HS-5 (cell line): Measurements from ENCODE around the gene NDUFA8.
A peak's percentile ranks its signal among the peaks of the same experiment; 100 is the strongest.

Source experiments
- DNase-seq: peaks from one replicate; pipeline ENCODE4 v3.0.0-alpha.2; 2012; ENCODE audit warnings: low read depth

NDUFA8 gene

GRCh38 chr9:122159026-122159924 lies at the start of gene NDUFA8, which contains the start of gene MORN5:
Gene NDUFA8 (minus strand): TSS chr9:122159779. CDS start chr9:122159677, 102 bp downstream.
Gene MORN5 (plus strand): TSS chr9:122159908. CDS start chr9:122159973, 65 bp downstream.
- DNase-seq = peak; percentile 78

DNA sequence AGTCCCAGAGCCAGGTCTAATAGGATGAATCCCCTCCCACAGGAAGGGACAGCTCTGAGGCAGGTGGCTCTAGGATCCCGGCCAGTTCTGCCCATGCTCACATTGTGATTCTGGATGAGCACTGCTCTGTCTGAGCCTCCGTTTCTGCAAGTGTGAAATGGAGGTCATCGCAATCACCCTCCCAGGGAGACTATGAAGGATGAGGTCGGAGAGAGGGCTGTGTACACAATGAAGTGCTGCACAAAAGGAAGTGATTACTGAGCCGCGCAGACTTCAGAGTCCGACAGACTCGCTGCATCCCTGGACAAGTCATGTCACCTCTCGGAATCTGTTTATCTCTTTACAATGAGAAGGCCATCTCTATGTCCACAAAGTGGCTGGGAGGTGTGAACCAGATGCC lies 47.5 kb upstream of the NDUFA8 start:
- no peak for DNase-seq

- DNase-seq = peak; percentile 20
Observed at GRCh38 chr9:122206118-122207046, 46.8 kb upstream of the NDUFA8 start.

- no peak for DNase-seq
Observed at GRCh38 chr9:122205176-122205575, 45.6 kb upstream of the NDUFA8 start.

GRCh38 chr9:122204491-122204890 lies 44.9 kb upstream of the NDUFA8 start:
- DNase-seq = no peak

DNA sequence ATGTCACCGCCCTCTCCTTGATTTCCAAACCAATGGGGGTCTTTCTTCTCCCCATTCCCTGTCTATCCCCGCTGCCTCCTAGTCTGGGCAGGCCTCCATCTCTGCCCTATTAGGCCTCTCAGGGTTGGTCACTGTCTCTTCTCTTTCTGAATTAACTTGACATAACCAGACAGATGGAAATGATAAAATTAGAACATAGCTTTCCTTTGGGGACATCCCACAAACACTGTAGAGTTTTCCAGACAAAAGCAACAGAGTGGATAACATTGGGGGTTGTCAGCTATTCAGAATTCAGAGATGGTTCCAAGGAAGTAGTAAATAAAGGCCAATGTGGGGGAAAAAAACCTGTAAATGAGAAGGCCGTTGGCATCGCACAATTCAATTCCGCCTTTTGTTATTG lies 44.5 kb upstream of the NDUFA8 start:
- no peak for DNase-seq

DNA sequence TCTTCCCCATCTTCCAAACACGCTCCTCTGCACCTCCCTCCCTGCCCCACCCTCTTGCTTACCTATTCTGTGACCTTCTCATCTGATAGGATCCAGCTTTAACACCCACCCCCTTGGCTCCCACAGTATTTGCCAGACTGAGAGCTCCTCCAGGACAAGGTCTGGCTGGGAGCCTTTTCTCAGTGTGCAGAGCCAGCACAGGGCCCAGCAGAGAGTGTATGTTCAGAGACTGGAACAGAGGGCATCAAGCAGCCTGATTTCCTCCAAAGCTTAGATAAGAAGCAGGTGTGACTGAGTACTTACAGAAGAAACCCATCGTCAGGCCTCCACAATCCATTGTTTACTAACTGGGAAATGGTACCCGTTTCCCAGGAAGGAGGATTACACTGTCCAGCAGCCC lies 42.5 kb upstream of the NDUFA8 start:
- no peak for DNase-seq

DNA sequence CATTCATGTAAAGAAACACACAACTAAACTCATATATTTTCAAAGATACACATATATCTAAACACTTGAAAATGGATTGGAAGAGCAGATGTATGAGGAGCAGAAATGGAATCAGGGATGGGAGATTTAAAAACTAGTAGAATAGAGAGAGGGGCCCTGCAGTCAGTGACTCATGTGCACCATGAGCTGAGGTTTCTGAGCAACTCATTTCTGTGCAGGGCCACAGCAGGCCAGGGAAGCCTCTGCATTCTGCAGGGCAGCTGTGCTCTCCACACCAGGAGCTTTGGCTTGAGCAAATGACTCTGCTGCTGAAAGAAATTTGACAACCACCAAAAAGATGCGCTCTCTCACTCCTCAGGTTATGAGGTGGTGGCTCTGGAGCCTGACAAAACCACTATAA lies 42.1 kb upstream of the NDUFA8 start:
- no peak for DNase-seq

- no peak for DNase-seq
Observed at GRCh38 chr9:122200960-122201595, 41.5 kb upstream of the NDUFA8 start.

DNA sequence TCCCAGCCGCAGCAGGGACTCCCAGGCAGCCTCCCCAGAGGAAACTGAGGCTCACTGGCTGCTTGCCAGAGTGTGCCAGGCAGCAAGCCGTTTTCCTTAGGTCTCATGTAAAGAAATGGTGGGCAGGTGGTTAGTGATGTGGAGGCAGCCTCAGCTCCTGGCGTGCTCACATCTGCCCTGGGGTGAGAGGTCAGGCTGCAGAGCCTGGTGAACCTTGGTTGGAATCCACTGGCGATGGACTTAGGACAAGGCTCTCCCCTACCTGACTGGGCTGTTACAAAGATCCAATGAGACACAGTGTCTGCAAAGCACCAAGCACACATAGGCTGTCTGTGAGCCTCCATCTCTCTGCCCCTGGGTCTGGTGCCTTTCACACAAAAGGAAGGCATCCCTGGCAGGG lies 38.3 kb upstream of the NDUFA8 start:
- DNase-seq = no peak

GRCh38 chr9:122197426-122197825 lies 37.8 kb upstream of the NDUFA8 start:
- no peak for DNase-seq

GRCh38 chr9:122195875-122196274 lies 36.3 kb upstream of the NDUFA8 start:
- no peak for DNase-seq

- no peak for DNase-seq
Observed at GRCh38 chr9:122193651-122194050, 34.1 kb upstream of the NDUFA8 start.

DNA sequence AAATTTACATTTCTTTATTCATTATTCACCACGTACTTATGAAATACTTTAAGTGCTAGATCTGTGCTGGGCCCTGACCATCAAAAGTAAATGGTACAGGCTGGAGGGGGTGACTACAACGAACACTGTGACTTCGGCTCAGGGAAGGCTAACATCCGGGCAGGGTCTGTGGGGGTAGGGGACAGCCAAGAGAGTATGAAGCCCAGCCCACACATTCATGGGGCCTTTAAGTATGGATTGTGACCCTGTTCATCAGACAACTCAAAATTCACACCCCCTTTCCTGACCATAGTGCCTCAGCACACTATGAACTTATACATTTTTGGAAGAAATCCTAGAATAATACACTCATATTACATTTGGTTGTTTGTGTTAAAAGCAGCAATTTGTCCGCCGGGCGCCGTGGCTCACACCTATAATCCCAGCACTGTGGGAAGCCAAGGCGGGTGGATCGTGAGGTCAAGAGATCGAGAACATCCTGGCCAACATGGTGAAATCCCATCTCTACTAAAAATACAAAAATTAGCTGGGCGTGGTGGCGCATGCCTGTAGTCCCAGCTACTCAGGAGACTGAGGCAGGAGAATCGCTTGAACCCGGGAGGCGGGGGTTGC lies 33.4 kb upstream of the NDUFA8 start:
- no peak for DNase-seq

DNA sequence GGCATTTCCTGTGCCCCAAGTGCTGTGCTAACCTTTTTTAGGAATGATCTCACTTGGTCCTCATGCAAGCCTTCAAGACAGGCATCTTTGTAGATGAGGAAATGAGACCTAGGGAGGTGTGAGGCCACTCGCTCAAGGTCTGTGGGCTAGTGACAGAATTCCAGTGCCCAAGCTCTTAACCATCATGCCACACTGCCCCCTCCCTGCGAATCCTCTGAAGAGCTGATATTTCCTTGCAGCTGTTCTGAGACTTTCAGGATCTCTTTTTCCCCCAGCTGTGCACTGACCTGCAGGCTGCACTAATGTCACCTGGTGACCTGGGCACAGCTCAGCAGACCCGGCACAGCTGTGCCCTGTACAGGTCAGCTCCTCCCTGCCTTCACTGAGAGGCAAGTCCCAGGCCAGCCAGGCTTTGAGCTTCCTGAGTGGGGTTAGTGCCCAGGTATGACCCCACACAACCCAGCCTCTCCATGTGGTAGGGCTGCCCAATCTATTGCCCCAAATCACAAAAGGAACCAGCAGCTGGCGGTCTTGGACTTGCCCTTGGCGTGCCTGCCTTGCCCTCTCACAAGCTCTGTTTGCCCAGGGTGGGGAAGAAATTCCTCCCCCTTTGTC lies 32.8 kb upstream of the NDUFA8 start:
- no peak for DNase-seq

DNA sequence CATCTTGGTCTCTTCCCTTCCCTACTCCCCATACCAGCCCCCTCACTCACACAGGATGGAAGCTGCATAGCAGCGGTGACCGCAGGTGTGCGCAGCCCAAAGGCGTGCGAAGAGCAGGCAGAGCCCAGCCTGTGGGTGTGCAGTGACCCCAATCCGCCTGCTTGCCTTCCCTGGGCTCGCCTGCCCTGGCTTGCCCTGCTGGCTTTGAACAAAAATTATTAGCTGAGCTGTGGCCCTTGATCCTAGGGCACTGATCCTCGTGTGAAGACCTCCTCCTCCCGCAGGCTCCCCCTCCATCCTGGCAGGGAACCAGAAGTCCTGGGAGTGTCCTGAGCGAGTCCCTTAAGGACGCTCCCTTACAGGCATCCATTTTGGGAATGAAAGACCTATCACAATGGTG lies 32.0 kb upstream of the NDUFA8 start:
- no peak for DNase-seq

GRCh38 chr9:122190597-122191381 lies 31.2 kb upstream of the NDUFA8 start:
- no peak for DNase-seq

DNA sequence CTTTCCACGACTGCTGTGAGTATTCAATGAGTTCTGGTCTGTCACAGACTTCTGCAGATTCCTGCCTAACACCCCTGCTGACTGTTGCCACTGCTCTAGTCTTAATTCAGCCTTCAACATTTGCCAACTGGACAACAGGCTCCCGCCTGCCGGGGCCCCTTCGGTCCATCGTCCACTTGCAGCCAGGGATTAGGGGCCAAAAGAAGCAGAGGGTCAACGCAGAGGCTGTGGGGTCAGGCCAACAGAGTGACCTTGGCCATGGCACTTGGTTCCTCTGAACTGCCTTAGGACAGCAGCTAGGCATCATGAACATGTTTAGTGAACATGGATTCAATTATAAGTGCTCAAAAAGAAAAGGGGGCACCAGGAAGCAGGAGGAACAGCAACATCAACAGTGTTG lies 28.8 kb upstream of the NDUFA8 start:
- no peak for DNase-seq

- DNase-seq = no peak
Observed at GRCh38 chr9:122186777-122187470, 27.3 kb upstream of the NDUFA8 start.

GRCh38 chr9:122186301-122186700 lies 26.7 kb upstream of the NDUFA8 start:
- DNase-seq = no peak
